ENCODE measurements around the gene COL5A3.
"Not testable (repeated sequence)": the region's sequence is repeated elsewhere in the genome, so short reads cannot be mapped to it uniquely, and the experiment has no call there.

GRCh38 chr19:10023096-10023495 lies 12.8 kb upstream of the COL5A3 start:
- not testable (repeated sequence) for TF ChIP-seq CTCF, POLR2A (IDR thresholded peaks at IDR 0.05)
